Uterus (tissue), 2 donors: ENCODE measurements around the gene SLC12A5.

ENCODE experiments used
- POLR2A ChIP-seq, 2 donors: fragments of 450-650 bp; IDR thresholded peaks; one replicate each; pipeline ENCODE4 v1.6.1; 2016; ENCODE audit warnings: antibody characterized with exemption in 2 of 2, mild to moderate bottlenecking in 1 of 2, moderate library complexity in 1 of 2
- TF ChIP-seq, protein P1 (sequence below), 4 experiments: fragments of 200-600 bp in 2 of 4; fragments of 450-650 bp in 2 of 4; sonication (generic) in 2 of 4; IDR thresholded peaks; one replicate each; pipeline ENCODE4 v1.5.1; 2016 to 2019; ENCODE audit warnings: antibody characterized with exemption in 4 of 4, mild to moderate bottlenecking in 2 of 4, moderate library complexity in 1 of 4

- TF ChIP-seq, protein P1, sequence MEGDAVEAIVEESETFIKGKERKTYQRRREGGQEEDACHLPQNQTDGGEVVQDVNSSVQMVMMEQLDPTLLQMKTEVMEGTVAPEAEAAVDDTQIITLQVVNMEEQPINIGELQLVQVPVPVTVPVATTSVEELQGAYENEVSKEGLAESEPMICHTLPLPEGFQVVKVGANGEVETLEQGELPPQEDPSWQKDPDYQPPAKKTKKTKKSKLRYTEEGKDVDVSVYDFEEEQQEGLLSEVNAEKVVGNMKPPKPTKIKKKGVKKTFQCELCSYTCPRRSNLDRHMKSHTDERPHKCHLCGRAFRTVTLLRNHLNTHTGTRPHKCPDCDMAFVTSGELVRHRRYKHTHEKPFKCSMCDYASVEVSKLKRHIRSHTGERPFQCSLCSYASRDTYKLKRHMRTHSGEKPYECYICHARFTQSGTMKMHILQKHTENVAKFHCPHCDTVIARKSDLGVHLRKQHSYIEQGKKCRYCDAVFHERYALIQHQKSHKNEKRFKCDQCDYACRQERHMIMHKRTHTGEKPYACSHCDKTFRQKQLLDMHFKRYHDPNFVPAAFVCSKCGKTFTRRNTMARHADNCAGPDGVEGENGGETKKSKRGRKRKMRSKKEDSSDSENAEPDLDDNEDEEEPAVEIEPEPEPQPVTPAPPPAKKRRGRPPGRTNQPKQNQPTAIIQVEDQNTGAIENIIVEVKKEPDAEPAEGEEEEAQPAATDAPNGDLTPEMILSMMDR (IDR thresholded peaks at IDR 0.05) = no peak
- TF ChIP-seq POLR2A (IDR thresholded peaks at IDR 0.05) = no peak
Measured at GRCh38 chr20:46085179-46085851, 56.3 kb downstream of the SLC12A5 start.
